Measurements from ENCODE around the gene HACD1.

Gene HACD1

GRCh38 chr10:17586821-17587234, 30.3 kb downstream of the HACD1 start:
- TF ChIP-seq, protein P1, sequence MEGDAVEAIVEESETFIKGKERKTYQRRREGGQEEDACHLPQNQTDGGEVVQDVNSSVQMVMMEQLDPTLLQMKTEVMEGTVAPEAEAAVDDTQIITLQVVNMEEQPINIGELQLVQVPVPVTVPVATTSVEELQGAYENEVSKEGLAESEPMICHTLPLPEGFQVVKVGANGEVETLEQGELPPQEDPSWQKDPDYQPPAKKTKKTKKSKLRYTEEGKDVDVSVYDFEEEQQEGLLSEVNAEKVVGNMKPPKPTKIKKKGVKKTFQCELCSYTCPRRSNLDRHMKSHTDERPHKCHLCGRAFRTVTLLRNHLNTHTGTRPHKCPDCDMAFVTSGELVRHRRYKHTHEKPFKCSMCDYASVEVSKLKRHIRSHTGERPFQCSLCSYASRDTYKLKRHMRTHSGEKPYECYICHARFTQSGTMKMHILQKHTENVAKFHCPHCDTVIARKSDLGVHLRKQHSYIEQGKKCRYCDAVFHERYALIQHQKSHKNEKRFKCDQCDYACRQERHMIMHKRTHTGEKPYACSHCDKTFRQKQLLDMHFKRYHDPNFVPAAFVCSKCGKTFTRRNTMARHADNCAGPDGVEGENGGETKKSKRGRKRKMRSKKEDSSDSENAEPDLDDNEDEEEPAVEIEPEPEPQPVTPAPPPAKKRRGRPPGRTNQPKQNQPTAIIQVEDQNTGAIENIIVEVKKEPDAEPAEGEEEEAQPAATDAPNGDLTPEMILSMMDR (conservative IDR thresholded peaks at IDR 0.05; ENCODE audit: low read length) = no peak
- no peak overlapping the region for H3K4me3 ChIP-seq (ENCODE audit: low read length)
- peak; percentile 5 for DNase-seq (ENCODE audit: low read depth)

DNA sequence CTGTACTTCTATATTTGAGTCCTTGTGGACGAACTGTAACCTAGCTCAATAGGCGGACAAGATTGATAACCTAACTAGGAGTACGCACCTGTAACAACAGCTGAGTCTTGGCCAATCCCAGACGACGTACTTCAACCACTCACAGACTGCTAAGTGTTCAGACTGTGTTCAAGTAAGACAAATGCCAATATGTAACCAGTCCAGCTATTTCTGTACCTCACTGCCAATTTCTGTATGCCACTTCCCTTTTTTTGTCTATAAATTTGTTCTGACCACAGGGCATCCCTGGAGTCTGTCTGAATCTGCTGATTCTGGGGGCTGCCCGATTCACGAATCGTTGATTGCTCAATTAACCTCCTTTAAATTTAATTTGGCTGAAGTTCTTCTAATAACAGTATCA, 32.2 kb downstream of the HACD1 start:
- DNase-seq (ENCODE audit: low read depth) = no peak
- H3K4me3 ChIP-seq (ENCODE audit: low read length) = no peak overlapping the region
- TF ChIP-seq, protein P1 (conservative IDR thresholded peaks at IDR 0.05; ENCODE audit: low read length) = no peak

DNA sequence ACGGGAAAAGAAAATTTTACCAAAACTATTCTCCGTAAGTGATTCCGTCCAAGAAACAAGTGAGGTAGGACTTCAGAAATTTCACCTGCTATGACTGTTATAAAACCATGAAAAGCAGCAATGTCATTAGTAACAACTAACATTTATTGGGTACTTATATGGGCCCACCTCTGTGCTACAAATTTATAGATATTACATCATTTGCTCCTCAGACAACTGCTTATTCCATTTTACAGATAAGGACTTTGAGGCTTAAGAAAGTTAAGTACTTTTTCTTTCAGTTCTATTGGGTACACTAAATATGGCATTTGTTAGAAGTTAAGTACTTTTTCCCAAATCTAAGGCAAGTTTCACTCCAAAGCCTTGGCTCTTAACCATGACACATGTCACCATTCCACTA, 36.3 kb downstream of the HACD1 start:
- DNase-seq (ENCODE audit: low read depth) = no peak
- TF ChIP-seq, protein P1 (conservative IDR thresholded peaks at IDR 0.05; ENCODE audit: low read length) = no peak

DNA sequence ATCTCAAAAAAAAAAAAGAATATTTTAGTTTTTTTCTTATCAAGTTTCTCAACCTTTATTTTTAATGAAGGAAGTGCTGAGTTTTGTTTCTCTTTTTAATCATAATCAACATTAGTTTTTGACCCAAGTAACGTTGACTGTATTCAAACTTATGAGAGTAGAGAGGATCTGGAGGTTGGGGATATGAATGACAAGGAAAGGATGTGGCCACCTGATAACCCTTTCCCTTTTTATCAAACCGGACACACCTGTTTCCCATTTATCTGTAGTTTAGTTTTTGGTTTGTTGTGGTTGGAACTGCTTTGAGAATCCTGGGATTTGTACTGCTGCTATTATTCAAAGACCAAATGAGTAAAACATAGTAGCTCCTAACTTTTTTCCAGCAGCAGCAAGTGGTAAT, 38.6 kb downstream of the HACD1 start:
- H3K4me3 ChIP-seq (ENCODE audit: low read length) = no peak overlapping the region
- DNase-seq (ENCODE audit: low read depth) = no peak
- TF ChIP-seq, protein P1 (conservative IDR thresholded peaks at IDR 0.05; ENCODE audit: low read length) = no peak

More for the DNA sequence above, 36.3 kb downstream of the HACD1 start:
- H3K4me3 ChIP-seq (ENCODE audit: low read length) = no peak overlapping the region

GRCh38 chr10:17576768-17577167, 40.4 kb downstream of the HACD1 start:
- no peak overlapping the region for H3K4me3 ChIP-seq (ENCODE audit: low read length)
- TF ChIP-seq, protein P1 (conservative IDR thresholded peaks at IDR 0.05; ENCODE audit: low read length) = no peak
- DNase-seq (ENCODE audit: low read depth) = no peak

DNA sequence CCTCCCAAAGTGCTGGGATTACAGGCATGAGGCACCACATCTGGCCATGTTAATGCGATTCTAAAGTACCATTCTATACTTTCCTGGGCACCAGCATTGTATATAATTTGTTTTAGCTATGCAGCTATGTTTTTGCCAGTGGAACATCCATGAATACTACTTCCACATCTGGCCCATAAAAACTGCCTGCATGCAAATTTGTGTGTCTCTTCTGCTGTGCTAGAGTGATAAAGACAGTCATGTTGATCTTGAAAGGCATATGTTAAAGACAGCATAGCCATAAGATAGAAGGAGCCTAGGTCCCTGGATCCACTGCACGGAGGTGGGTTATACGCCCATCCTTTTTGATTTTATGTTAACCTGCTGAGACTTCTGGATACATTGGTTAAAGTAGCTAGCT, 52.3 kb downstream of the HACD1 start:
- no peak overlapping the region for H3K4me3 ChIP-seq (ENCODE audit: low read length)
- TF ChIP-seq, protein P1 (conservative IDR thresholded peaks at IDR 0.05; ENCODE audit: low read length) = no peak

GRCh38 chr10:17563452-17563851, 53.7 kb downstream of the HACD1 start:
- no peak for DNase-seq (ENCODE audit: low read depth)
- H3K4me3 ChIP-seq (ENCODE audit: low read length) = no peak overlapping the region
- TF ChIP-seq, protein P1 (conservative IDR thresholded peaks at IDR 0.05; ENCODE audit: low read length) = no peak

More for the DNA sequence above, 52.3 kb downstream of the HACD1 start:
- DNase-seq (ENCODE audit: low read depth) = no peak

Measured in AG10803 (cell line).